Vagina (tissue), 2 donors: ENCODE data around the gene PHTF2. TPM values are rescaled to one million over a fixed set of nuclear protein-coding genes. Genes with fewer than 3 reads are reported as not detected.

Experiments used
- DNase-seq, 2 donors: peaks; one replicate each; pipeline ENCODE4 v3.0.0-alpha.2; 2017; ENCODE audit errors: extremely low spot score in 2 of 2
- H3K27ac ChIP-seq: fragments of 200-600 bp; sonication (generic); one replicate; pipeline ENCODE4 v1.5.1; 2019
- H3K27me3 ChIP-seq: fragments of 200-600 bp; sonication (generic); one replicate; pipeline ENCODE4 v1.5.1; 2019
- H3K36me3 ChIP-seq, 2 donors: fragments of 200-600 bp; sonication (generic); one replicate each; pipeline ENCODE4 v1.5.1; 2017 to 2019
- H3K4me1 ChIP-seq: fragments of 200-600 bp; sonication (generic); one replicate; pipeline ENCODE4 v1.5.1; 2019
- H3K4me3 ChIP-seq, 2 donors: fragments of 200-600 bp; sonication (generic); 1 replicate in 1 of 2; 2 replicates in 1 of 2; pipeline ENCODE4 v1.5.1; 2016 to 2019
- H3K9me3 ChIP-seq: fragments of 200-600 bp; sonication (generic); one replicate; pipeline ENCODE4 v1.5.1; 2019
- CTCF ChIP-seq, 3 experiments: fragments of 450-650 bp in 2 of 3; fragments of 200-600 bp in 1 of 3; sonication (generic) in 1 of 3; IDR thresholded peaks; one replicate each; pipeline ENCODE4 v1.5.1; 2017 to 2019; ENCODE audit warnings: antibody characterized with exemption in 3 of 3, mild to moderate bottlenecking in 2 of 3, moderate library complexity in 2 of 3
- POLR2A ChIP-seq, 2 donors: fragments of 450-650 bp; IDR thresholded peaks; one replicate each; pipeline ENCODE4 v1.6.1; 2017; ENCODE audit warnings: antibody characterized with exemption in 2 of 2, mild to moderate bottlenecking in 2 of 2, moderate library complexity in 2 of 2
- POLR2AphosphoS5 ChIP-seq, 2 donors: sonication (generic); formaldehyde crosslinking; IDR thresholded peaks; one replicate each; pipeline ENCODE4 v1.9.0; 2017; ENCODE audit warnings: antibody characterized with exemption in 2 of 2, mild to moderate bottlenecking in 2 of 2, low read depth in 1 of 2; ENCODE audit not compliant: insufficient read depth in 1 of 2
- intact Hi-C: fragments of 100-400 bp; cut with DNase I; formaldehyde crosslinking; loops from one replicate; pipeline ENCODE4 v1.15.1; 2023
- total RNA-seq: library from RNA; depleted of rRNA; stranded (reverse); fragments of >200 nt; gene quantifications from one replicate; pipeline ENCODE4 v1.2.3, GENCODE V29; 2016

The PHTF2 gene
- 12.0 TPM for total RNA-seq

DNA sequence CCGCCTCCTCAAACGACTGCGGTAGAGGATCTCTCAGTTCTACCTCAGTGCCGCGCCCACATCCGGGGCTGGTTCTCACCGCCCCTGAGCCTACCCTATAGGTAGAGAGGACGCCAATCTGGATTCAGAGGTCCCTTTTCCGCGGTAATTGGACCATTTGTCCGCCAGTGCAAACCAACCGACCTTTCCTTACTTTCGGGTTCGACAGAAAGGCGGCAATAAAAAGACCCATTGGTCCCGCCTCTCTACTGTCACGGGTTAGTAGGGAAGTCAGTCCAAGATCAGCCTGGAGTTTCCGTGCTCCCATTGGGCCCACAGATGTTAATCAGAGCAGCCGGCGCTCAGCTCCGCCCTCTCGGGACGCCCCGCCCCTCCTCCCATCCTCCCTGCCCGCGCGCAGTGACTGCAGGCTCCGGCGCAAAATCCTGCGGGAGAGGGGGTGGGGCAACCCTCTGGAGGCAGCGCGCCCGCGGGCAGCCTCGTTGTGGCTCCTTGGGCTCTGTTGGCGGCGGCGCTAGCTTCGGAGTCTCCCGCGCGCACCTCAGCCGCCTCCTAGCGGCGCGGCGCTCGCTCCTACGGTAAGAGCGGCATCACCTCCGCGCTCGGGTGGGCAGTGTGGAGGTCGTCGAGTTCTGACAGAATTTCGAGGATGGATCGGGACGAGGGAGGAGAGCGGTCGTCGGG lies at the start of gene PHTF2, which contains the start of gene TMEM60:
Gene PHTF2 (plus strand): TSS at position 380 of the 684 bp plus-strand sequence.
Gene TMEM60 (minus strand): TSS at position 41 of the 684 bp plus-strand sequence. CDS start 4,061 bp downstream, outside the sequence.
- no peaks in the 10 kb centered on the region for H3K9me3 ChIP-seq
- peak; percentile 100 for DNase-seq
- H3K36me3 ChIP-seq, result no peaks in the 10 kb centered on the region
- peak within 1 kb of the TSS; percentile 81 to 93 for H3K4me3 ChIP-seq
- H3K4me1 ChIP-seq, result peaks cover 39% of the 10 kb centered on the region
- TF ChIP-seq CTCF (IDR thresholded peaks at IDR 0.05) (peak in 2 of 3 experiments; percentile 4 to 29), POLR2AphosphoS5 (IDR thresholded peaks at IDR 0.05; ENCODE audit: insufficient read depth in 1 of 2, low read depth in 1 of 2) (peak; percentile 86 to 95), POLR2A (IDR thresholded peaks at IDR 0.05) (peak in 1 of 2 donors; percentile 76)
- intact Hi-C loops, result loop anchor here (5.0 kb wide), 1 partner anchor 224 kb away; no protein-coding TSS in a partner anchor
- peak within 1 kb of the TSS; percentile 91 for H3K27ac ChIP-seq
- H3K27me3 ChIP-seq, result no peaks in the 10 kb centered on the region

GRCh38 chr7:77752016-77752415 lies 46.6 kb upstream of the PHTF2 start:
- H3K27me3 ChIP-seq, result no peaks in the 10 kb centered on the region
- no peak for DNase-seq
- H3K4me3 ChIP-seq, result no peak overlapping the region
- intact Hi-C loops, result no loop called here
- H3K36me3 ChIP-seq, result no peaks in the 10 kb centered on the region
- peaks cover 5% of the 10 kb centered on the region for H3K4me1 ChIP-seq
- no peak overlapping the region for H3K27ac ChIP-seq
- TF ChIP-seq CTCF (IDR thresholded peaks at IDR 0.05) (no peak), POLR2A (IDR thresholded peaks at IDR 0.05) (no peak), POLR2AphosphoS5 (IDR thresholded peaks at IDR 0.05; ENCODE audit: insufficient read depth in 1 of 2, low read depth in 1 of 2) (no peak)
- H3K9me3 ChIP-seq, result no peaks in the 10 kb centered on the region

DNA sequence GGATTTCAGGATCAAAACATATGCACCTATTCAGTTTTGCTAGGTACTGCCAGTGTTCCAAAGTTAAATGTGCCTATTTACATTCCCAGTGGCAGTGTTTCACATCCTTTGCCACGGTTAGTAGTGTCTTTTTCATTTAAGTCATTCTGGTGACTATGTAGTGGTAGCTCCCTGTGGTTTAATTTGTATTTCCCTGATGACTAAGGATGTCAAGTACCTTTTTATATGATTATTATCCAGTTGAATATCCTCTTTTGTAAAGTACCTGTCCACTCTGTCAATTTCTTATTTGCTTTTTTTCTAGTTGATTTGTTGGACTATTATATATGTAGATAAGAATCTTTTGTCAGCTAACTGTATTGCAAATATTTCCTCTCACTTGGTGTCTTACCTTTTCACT lies 45.4 kb upstream of the PHTF2 start:
- DNase-seq, result no peak
- Histone ChIP-seq H3K9me3 (no peaks in the 10 kb centered on the region), H3K4me1 (peaks cover 10% of the 10 kb centered on the region), H3K27ac (no peak overlapping the region), H3K27me3 (no peaks in the 10 kb centered on the region), H3K36me3 (no peaks in the 10 kb centered on the region), H3K4me3 (no peak overlapping the region)
- intact Hi-C loops, result no loop called here
- TF ChIP-seq CTCF (IDR thresholded peaks at IDR 0.05) (no peak), POLR2A (IDR thresholded peaks at IDR 0.05) (no peak), POLR2AphosphoS5 (IDR thresholded peaks at IDR 0.05; ENCODE audit: insufficient read depth in 1 of 2, low read depth in 1 of 2) (no peak)

DNA sequence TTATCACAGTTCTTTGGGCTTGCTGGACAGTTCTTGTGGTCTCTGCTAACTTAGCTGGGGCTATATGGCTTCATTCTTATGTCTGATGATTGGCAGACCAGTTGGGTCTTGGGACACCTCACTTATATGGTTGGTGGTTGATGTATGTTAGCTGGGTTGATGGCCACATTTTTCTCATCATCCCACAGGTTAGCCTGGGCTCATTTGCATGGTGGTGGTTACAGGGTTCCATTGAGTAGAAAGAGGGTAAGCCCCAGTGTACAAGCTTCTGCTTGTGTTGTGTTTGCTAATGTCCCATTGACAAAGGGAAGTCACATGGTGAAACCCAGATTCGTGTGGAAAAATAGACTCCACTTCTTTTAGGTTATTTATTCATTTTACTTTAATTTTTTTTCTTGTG lies 41.0 kb upstream of the PHTF2 start:
- no peak overlapping the region for H3K27ac ChIP-seq
- no peak overlapping the region for H3K4me3 ChIP-seq
- peaks cover 23% of the 10 kb centered on the region for H3K4me1 ChIP-seq
- no peak for DNase-seq
- no peak for TF ChIP-seq POLR2A (IDR thresholded peaks at IDR 0.05)
- no peak for TF ChIP-seq POLR2AphosphoS5 (IDR thresholded peaks at IDR 0.05; ENCODE audit: insufficient read depth in 1 of 2, low read depth in 1 of 2)
- no peak for TF ChIP-seq CTCF (IDR thresholded peaks at IDR 0.05)
- H3K36me3 ChIP-seq, result no peaks in the 10 kb centered on the region
- intact Hi-C loops, result no loop called here
- no peaks in the 10 kb centered on the region for H3K9me3 ChIP-seq
- H3K27me3 ChIP-seq, result no peaks in the 10 kb centered on the region

- TF ChIP-seq CTCF (IDR thresholded peaks at IDR 0.05) (peak; percentile 62 to 87 (median 76)), POLR2AphosphoS5 (IDR thresholded peaks at IDR 0.05; ENCODE audit: insufficient read depth in 1 of 2, low read depth in 1 of 2) (peak in 1 of 2 donors; percentile 31), POLR2A (IDR thresholded peaks at IDR 0.05) (no peak)
- peaks cover 33% of the 10 kb centered on the region for H3K4me1 ChIP-seq
- intact Hi-C loops, result no loop called here
- peak overlapping the region; percentile 14 for H3K27ac ChIP-seq
- no peaks in the 10 kb centered on the region for H3K27me3 ChIP-seq
- no peak for DNase-seq
- H3K36me3 ChIP-seq, result no peaks in the 10 kb centered on the region
- H3K9me3 ChIP-seq, result no peaks in the 10 kb centered on the region
- H3K4me3 ChIP-seq, result no peak overlapping the region
Measured at GRCh38 chr7:77759294-77759889, 39.2 kb upstream of the PHTF2 start.
